ENCODE results near the gene RBM19.

Gene RBM19

DNA sequence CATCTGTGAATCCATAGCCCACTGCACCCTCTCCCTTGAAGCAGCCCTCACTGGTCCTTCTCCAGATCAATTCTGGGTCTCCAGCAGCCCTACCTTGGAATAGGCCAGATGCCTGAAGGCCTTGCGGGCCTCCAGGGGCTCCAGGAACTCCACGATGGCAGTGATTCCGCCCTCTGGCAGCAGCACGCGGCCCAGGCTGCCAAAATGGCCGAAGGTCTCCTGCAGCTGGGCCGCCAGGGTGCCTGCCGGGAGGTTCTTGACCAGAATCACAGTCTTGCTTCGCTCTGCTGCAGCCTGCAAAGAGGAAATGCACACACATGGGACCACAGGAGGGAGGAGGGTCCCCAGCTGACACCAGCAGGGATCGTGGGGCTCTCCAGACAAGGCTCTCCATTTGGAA, 26.3 kb downstream of the RBM19 start:
- DNase-seq: no peak
- no peak overlapping the region for H3K27ac ChIP-seq
- H3K36me3 ChIP-seq: peaks cover 24% of the 10 kb centered on the region
- TF ChIP-seq, protein P1, sequence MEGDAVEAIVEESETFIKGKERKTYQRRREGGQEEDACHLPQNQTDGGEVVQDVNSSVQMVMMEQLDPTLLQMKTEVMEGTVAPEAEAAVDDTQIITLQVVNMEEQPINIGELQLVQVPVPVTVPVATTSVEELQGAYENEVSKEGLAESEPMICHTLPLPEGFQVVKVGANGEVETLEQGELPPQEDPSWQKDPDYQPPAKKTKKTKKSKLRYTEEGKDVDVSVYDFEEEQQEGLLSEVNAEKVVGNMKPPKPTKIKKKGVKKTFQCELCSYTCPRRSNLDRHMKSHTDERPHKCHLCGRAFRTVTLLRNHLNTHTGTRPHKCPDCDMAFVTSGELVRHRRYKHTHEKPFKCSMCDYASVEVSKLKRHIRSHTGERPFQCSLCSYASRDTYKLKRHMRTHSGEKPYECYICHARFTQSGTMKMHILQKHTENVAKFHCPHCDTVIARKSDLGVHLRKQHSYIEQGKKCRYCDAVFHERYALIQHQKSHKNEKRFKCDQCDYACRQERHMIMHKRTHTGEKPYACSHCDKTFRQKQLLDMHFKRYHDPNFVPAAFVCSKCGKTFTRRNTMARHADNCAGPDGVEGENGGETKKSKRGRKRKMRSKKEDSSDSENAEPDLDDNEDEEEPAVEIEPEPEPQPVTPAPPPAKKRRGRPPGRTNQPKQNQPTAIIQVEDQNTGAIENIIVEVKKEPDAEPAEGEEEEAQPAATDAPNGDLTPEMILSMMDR (IDR thresholded peaks at IDR 0.05; ENCODE audit: low read depth, low read length): no peak
- H3K9me3 ChIP-seq (ENCODE audit: severe bottlenecking): no peaks in the 10 kb centered on the region
- H3K27me3 ChIP-seq (ENCODE audit: insufficient read depth, low read depth, severe bottlenecking): no peaks in the 10 kb centered on the region
- no peak overlapping the region for H3K4me3 ChIP-seq (ENCODE audit: low read depth, low read length)

DNA sequence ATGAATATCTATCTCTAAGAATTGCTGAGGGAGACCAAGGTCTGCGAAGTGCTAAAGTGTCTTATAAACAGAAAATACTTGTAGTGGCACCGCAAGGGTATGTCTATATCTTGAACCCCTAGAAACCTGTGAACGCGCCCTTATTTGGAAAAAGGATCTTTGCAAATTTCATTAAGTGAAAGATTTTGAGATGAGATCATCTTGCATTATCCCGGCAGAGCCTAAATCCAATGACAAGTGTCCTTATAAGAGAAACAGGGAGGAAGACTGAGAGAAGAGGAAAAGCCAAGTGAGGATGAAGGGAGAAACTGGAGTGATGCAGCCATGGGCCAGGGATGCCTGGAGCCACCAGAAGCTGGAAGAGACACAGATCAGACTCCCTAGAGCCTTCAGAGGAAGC, 27.7 kb downstream of the RBM19 start:
- Histone ChIP-seq H3K9me3 (ENCODE audit: severe bottlenecking) (no peaks in the 10 kb centered on the region), H3K27ac (no peak overlapping the region), H3K36me3 (peaks cover 24% of the 10 kb centered on the region), H3K4me3 (ENCODE audit: low read depth, low read length) (no peak overlapping the region), H3K27me3 (ENCODE audit: insufficient read depth, low read depth, severe bottlenecking) (no peaks in the 10 kb centered on the region)
- DNase-seq: no peak
- TF ChIP-seq, protein P1 (IDR thresholded peaks at IDR 0.05; ENCODE audit: low read depth, low read length): no peak

DNA sequence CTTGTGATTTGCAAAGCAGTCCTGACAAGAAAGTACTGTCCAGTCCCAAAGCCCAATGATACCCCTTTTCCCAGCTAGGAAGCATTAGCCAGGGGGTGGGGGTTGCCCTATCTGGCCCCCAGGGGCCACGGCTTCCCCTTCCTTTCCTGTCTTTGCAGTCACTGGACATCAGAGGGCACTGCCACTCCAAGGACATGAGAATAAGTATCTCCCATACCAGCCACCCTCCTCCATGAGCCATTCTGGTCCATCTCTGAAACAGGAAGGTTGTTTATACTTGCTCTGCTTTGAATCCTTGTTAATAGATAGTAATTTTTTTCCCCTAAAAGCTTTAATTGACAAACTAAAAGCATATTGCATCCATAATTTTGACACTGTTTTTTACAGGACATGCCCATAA, 29.7 kb downstream of the RBM19 start:
- no peaks in the 10 kb centered on the region for H3K27me3 ChIP-seq (ENCODE audit: insufficient read depth, low read depth, severe bottlenecking)
- TF ChIP-seq, protein P1 (IDR thresholded peaks at IDR 0.05; ENCODE audit: low read depth, low read length): peak; percentile 23; the same call in 1 of the 2 replicates
- no peak for DNase-seq
- H3K36me3 ChIP-seq: peaks cover 17% of the 10 kb centered on the region
- no peak overlapping the region for H3K27ac ChIP-seq
- H3K4me3 ChIP-seq (ENCODE audit: low read depth, low read length): no peak overlapping the region
- no peaks in the 10 kb centered on the region for H3K9me3 ChIP-seq (ENCODE audit: severe bottlenecking)

DNA sequence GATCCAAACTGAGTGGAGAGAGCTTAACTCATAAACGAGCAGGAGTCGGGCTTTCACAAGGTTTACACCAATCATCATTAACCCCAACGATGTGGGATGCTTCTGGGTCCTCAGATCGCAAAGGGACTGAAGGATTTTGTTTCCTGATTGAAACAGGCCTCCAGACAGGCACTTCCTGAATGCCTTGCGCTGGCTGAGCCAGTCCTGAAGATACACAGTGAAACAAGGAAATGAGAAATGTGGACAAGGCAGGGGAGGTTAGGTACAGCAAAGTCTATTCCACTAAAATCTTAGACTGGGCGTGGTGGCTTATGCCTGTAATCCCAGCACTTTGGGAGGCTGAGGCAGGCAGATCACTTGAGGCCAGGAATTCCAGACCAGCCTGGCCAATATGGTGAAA, 30.7 kb downstream of the RBM19 start:
- TF ChIP-seq, protein P1 (IDR thresholded peaks at IDR 0.05; ENCODE audit: low read depth, low read length): no peak
- no peaks in the 10 kb centered on the region for H3K9me3 ChIP-seq (ENCODE audit: severe bottlenecking)
- H3K27ac ChIP-seq: no peak overlapping the region
- no peak for DNase-seq
- H3K36me3 ChIP-seq: peaks cover 11% of the 10 kb centered on the region; the same call in 1 of the 2 replicates
- no peaks in the 10 kb centered on the region for H3K27me3 ChIP-seq (ENCODE audit: insufficient read depth, low read depth, severe bottlenecking)
- no peak overlapping the region for H3K4me3 ChIP-seq (ENCODE audit: low read depth, low read length)

DNA sequence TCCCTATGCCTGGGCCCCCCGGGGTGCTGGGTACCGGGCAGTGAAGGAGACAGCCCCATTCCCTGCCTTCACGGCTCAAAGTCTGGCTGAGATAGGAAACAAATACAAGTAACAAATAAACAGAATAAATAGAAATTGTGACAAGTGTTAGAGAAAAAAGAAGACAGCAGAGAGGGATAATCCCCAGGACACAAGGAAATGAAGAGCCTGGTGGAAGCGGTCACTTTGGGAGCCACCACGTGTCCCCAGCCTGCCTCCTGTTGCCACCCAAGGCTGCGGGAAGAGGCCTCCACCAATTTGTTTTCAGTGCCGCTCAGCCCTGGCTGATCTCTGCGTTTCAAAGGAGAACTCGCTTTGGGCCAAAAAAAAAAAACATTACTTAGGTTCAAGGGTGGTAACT, 31.2 kb downstream of the RBM19 start:
- DNase-seq: no peak
- H3K4me3 ChIP-seq (ENCODE audit: low read depth, low read length): no peak overlapping the region
- H3K27me3 ChIP-seq (ENCODE audit: insufficient read depth, low read depth, severe bottlenecking): no peaks in the 10 kb centered on the region
- peaks cover 11% of the 10 kb centered on the region; the same call in 1 of the 2 replicates for H3K36me3 ChIP-seq
- H3K27ac ChIP-seq: peak overlapping the region; percentile 8; the same call in 1 of the 2 replicates
- no peaks in the 10 kb centered on the region for H3K9me3 ChIP-seq (ENCODE audit: severe bottlenecking)
- TF ChIP-seq, protein P1 (IDR thresholded peaks at IDR 0.05; ENCODE audit: low read depth, low read length): no peak
